Right lung (tissue), 5 donors: ENCODE measurements around the gene OR51M1. TPM values are rescaled to one million over a fixed set of nuclear protein-coding genes. Genes with fewer than 3 reads are reported as not detected.

Experiments used
- DNase-seq, 2 donors: peaks; one replicate each; pipeline ENCODE4 v3.0.0-alpha.2; 2013
- polyA plus RNA-seq, 5 donors: library from polyadenylated mRNA; unstranded; fragments of 120-200 nt; gene quantifications; one replicate each; pipeline versions ENCODE4 v1.2.1 to v1.2.3, GENCODE V29; 2013; ENCODE audit warnings: inconsistent platforms in 1 of 5, low replicate concordance in 1 of 5; ENCODE audit not compliant: insufficient read length in 5 of 5, insufficient read depth in 1 of 5

Gene OR51M1
- polyA plus RNA-seq, 5 donors, result 0.06 to 0.13 (median 0.10) TPM; not detected in 1

- DNase-seq, result no peak
These were observed 723 bp downstream of the OR51M1 start for GRCh38 chr11:5384335-5384734.

GRCh38 chr11:5390210-5390609, 6.6 kb downstream of the OR51M1 start:
- no peak for DNase-seq

DNA sequence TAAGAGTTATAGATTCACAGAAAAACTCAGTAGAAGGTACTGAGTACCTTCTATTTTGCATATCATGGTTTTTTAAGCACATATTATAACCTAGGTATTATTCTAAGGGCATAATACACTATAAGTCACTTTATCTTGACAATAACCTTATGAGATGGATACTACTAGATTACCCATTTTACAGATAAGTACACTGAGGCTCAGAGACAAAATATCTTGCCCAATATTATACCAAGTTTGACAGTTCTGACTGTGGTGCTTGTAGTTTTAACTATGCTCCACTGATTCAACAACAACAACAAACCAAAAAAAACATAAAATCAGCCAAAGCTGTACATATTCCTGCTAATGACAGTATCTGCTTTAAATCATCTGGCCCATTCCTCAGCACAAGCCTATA, 10.5 kb downstream of the OR51M1 start:
- DNase-seq, result no peak

DNA sequence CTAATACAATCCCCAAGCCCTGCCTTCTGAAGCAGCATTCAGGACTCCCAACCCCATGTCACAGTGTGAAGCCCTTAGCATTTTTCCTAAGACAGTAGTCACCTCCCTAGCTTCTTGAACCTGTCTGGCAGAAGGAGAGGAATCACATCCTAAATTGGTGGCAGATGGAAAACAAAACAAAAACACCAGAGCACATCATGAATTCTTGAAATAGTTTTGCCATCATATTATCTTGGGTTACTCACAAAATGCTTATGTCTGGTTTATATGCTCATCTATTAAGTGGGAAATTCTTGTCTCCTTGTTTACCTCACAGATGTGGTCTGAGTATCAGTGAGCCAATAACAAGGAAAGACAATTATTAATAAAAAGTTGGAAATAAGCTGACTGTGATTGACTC, 15.3 kb downstream of the OR51M1 start:
- DNase-seq, result no peak

GRCh38 chr11:5405173-5405572, 21.6 kb downstream of the OR51M1 start:
- DNase-seq, result no peak

GRCh38 chr11:5420993-5421392, 37.4 kb downstream of the OR51M1 start:
- no peak for DNase-seq

- no peak for DNase-seq
These were observed 38.2 kb downstream of the OR51M1 start, which contains the start of gene OR51Q1 for GRCh38 chr11:5421811-5422210. Gene OR51Q1, plus strand, starts transcription at chr11:5422111. Its CDS starts 90 bp downstream, at chr11:5422201.

DNA sequence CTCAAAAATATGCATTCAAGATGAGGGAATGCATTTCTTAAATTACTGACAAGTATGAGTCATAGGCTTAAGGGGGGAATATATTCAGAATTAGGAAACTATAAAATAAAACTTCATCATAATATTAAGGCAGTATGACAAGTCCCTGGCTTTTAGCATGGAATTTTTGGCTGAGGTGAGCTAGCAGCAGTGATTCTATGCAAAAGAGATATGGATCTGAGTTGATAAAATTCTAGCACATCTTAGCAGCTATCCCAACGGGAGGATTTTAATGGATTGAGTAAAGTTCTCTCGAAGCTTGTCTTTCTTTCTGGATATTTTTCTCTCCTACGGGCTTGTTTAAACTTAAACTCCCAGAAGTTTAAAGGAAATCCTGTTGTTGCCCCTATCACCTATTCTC, 39.5 kb downstream of the OR51M1 start:
- DNase-seq, result no peak

DNA sequence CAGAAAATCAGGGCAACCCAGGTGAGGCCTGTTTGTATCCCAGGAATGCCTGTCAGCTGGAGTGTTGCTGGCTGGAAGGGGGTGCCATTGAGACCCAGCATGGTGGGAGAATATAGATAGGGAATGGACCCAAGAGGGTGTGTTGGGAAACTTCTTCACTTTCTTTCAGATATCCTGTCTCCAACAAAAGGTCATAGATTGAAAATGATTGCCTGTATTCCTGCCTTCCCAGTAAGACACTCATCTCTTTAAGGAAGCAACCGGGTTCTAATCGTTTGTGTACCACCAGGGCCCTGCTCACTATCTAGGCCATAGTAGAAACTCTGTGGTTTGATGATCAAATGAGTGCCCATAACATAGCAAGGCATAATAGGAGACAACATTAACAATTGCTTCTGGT, 57.8 kb downstream of the OR51M1 start, which contains the start of gene OR51I1:
Gene OR51I1 (minus strand): TSS at position 101 of the 400 bp plus-strand sequence. CDS start 0 bp downstream, at position 101.
- no peak for DNase-seq

Other genes starting within 250 kb of the OR51M1 start
- not detected for gene OR52A5, start 245.5 kb upstream of the OR51M1 start, polyA plus RNA-seq
- gene OR52A1, start 229.1 kb upstream of the OR51M1 start, polyA plus RNA-seq, result under 1 TPM in 4 of 5 donors, not detected in 1; 0.01 to 0.04 (median 0.03) TPM
- not detected for gene OR51V1, start 183.1 kb upstream of the OR51M1 start, polyA plus RNA-seq
- 100 to 1,000 TPM; 224 to 542 (median 306) TPM for gene HBB, start 156.7 kb upstream of the OR51M1 start, polyA plus RNA-seq
- gene HBD, start 149.3 kb upstream of the OR51M1 start, polyA plus RNA-seq, result 1 to 10 TPM in 1 of 5 donors, under 1 TPM in 4; 0.53 to 1.7 (median 0.76) TPM
- gene HBG1, start 134.0 kb upstream of the OR51M1 start, polyA plus RNA-seq, result 1,000 to 10,000 TPM in 2 of 5 donors, 10 to 100 TPM in 2, 1 to 10 TPM in 1; 5.7 to 2,030 (median 15.8) TPM
- gene HBG2, start 129.0 kb upstream of the OR51M1 start, polyA plus RNA-seq, result 1,000 to 10,000 TPM; 2,971 to 7,439 (median 4,881) TPM
- gene HBE1, start 113.9 kb upstream of the OR51M1 start, polyA plus RNA-seq, result 10 to 100 TPM in 3 of 5 donors, 1 to 10 TPM in 2; 6.2 to 50.3 (median 10.6) TPM
- under 1 TPM; 0.18 to 0.72 (median 0.38) TPM for gene OR51B4, start 81.9 kb upstream of the OR51M1 start, polyA plus RNA-seq
- gene OR51B2, start 59.5 kb upstream of the OR51M1 start, polyA plus RNA-seq, result under 1 TPM in 2 of 5 donors, not detected in 3; 0.16 to 0.32 TPM
- 1 to 10 TPM in 1 of 5 donors, under 1 TPM in 4; 0.27 to 1.3 (median 0.53) TPM for gene OR51B5, start 40.3 kb upstream of the OR51M1 start, polyA plus RNA-seq
- under 1 TPM in 1 of 5 donors, not detected in 4; 0.16 TPM for gene OR51B6, start 32.3 kb upstream of the OR51M1 start, polyA plus RNA-seq
- not detected for gene OR51Q1, start 38.3 kb downstream of the OR51M1 start, polyA plus RNA-seq
- not detected for gene OR51I1, start 57.7 kb downstream of the OR51M1 start, polyA plus RNA-seq
- gene OR51I2, start 65.5 kb downstream of the OR51M1 start, polyA plus RNA-seq, result not detected
- under 1 TPM in 1 of 5 donors, not detected in 4; 0.10 TPM for gene OR52D1, start 104.9 kb downstream of the OR51M1 start, polyA plus RNA-seq
- gene UBQLN3, start 126.1 kb downstream of the OR51M1 start, polyA plus RNA-seq, result not detected
- 1 to 10 TPM; 1.5 to 2.0 (median 1.7) TPM for gene UBQLNL, start 132.9 kb downstream of the OR51M1 start, polyA plus RNA-seq
- under 1 TPM in 2 of 5 donors, not detected in 3; 0.17 to 0.18 TPM for gene OR52H1, start 164.7 kb downstream of the OR51M1 start, polyA plus RNA-seq
- under 1 TPM in 4 of 5 donors, not detected in 1; 0.11 to 0.44 (median 0.34) TPM for gene OR52B6, start 197.1 kb downstream of the OR51M1 start, polyA plus RNA-seq
- 1 to 10 TPM; 4.7 to 7.5 (median 7.1) TPM for gene TRIM6, start 212.8 kb downstream of the OR51M1 start, polyA plus RNA-seq
- gene TRIM34, start 241.2 kb downstream of the OR51M1 start, polyA plus RNA-seq, result 10 to 100 TPM; 15.6 to 28.6 (median 23.9) TPM